H1 (cell line): ENCODE data around the gene DKK1. TPM values are rescaled to one million over a fixed set of nuclear protein-coding genes. Genes with fewer than 3 reads are reported as not detected.

Experiments used
- EZH2 ChIP-seq: fragments of 200-600 bp; sonication (generic); IDR thresholded peaks from 2 replicates; pipeline ENCODE4 v1.7.1; 2012; ENCODE audit warnings: low read depth, mild to moderate bottlenecking, moderate library complexity, low read length, inconsistent platforms; ENCODE audit not compliant: severe bottlenecking
- POLR2A ChIP-seq, 2 experiments: IDR thresholded peaks; 1 replicate in 1 of 2; 2 replicates in 1 of 2; pipeline ENCODE4 v1.6.1; 2011; ENCODE audit warnings: low read depth in 2 of 2, low read length in 2 of 2, mild to moderate bottlenecking in 2 of 2; ENCODE audit errors: control extremely low read depth in 1 of 2
- POLR2AphosphoS5 ChIP-seq: IDR thresholded peaks from 2 replicates; pipeline ENCODE4 v1.6.1; 2011; ENCODE audit warnings: low read depth, low read length
- polyA plus RNA-seq, 7 experiments: library from polyadenylated mRNA; depleted of rRNA in 3 of 7; stranded (reverse) in 5 of 7; unstranded in 2 of 7; fragments of >200 nt in 5 of 7; fragments of 200-250 nt in 2 of 7; gene quantifications; 1 replicate in 5 of 7; 2 replicates in 1 of 7; 4 replicates in 1 of 7; pipeline versions ENCODE4 v1.2.1 to v1.2.3, GENCODE V29; 2011 to 2013; ENCODE audit warnings: missing spikeins in 2 of 7, mixed read lengths in 2 of 7
- total RNA-seq: library from RNA; stranded (reverse); fragmentation: NEBNext Ultra II Directional; extraction: Animal tissue kit (Norgen Biotek cat#: 25700); gene quantifications from 2 replicates; pipeline ENCODE4 v1.2.1, GENCODE V29; 2021

DKK1 gene
- total and polyA plus RNA-seq, 2 of the 8 experiments (the other 6 are each of a cell fraction or from before 2014, with no cell fraction given): 0.36 to 0.61 TPM

- TF ChIP-seq EZH2: peak; percentile 51
- TF ChIP-seq POLR2AphosphoS5: no peak
- TF ChIP-seq POLR2A (IDR thresholded peaks at IDR 0.05; ENCODE audit: control extremely low read depth in 1 of 2, low read depth in 2 of 2, low read length in 2 of 2): no peak
Observed at GRCh38 chr10:52308251-52309031, 5.6 kb upstream of the DKK1 start (continued).
